GM23338 (cell line): ENCODE data around the gene NENF.

ENCODE experiments used
- CREB1 ChIP-seq: fragments of 250-450 bp; sonication (Bioruptor Pico); IDR thresholded peaks from 2 replicates; pipeline ENCODE4 v1.5.0; 2020; ENCODE audit warnings: low read depth, mild to moderate bottlenecking, moderate library complexity
- EZH2 ChIP-seq: fragments of 200-600 bp; sonication (generic); IDR thresholded peaks from one replicate; pipeline ENCODE4 v1.8.0; 2017; ENCODE audit warnings: antibody characterized with exemption, mild to moderate bottlenecking, low read depth; ENCODE audit not compliant: unreplicated experiment
- NANOG ChIP-seq: IDR thresholded peaks from 2 replicates; pipeline ENCODE4 v1.6.1; 2016; ENCODE audit warnings: antibody characterized with exemption, borderline replicate concordance
- POLR2AphosphoS5 ChIP-seq: IDR thresholded peaks from 2 replicates; pipeline ENCODE4 v1.6.1; 2016; ENCODE audit warnings: antibody characterized with exemption, low read depth
- REST ChIP-seq: IDR thresholded peaks from one replicate; pipeline ENCODE4 v1.6.1; 2018; ENCODE audit warnings: antibody characterized with exemption; ENCODE audit not compliant: unreplicated experiment
- STAT1 ChIP-seq: IDR thresholded peaks from one replicate; pipeline ENCODE4 v1.6.1; 2016; ENCODE audit warnings: antibody characterized with exemption; ENCODE audit not compliant: unreplicated experiment
- ZNF114 ChIP-seq: fragments of 250-450 bp; sonication (Bioruptor Pico); IDR thresholded peaks from 2 replicates; pipeline ENCODE4 v1.5.0; 2020; ENCODE audit warnings: mild to moderate bottlenecking, moderate library complexity
- ZNF331 ChIP-seq: fragments of 250-450 bp; sonication (Bioruptor Pico); IDR thresholded peaks from 2 replicates; pipeline ENCODE4 v1.5.0; 2020; ENCODE audit warnings: low read depth, mild to moderate bottlenecking, moderate library complexity
- TF ChIP-seq, protein P1 (sequence below), 2 experiments: fragments of 200-600 bp in 1 of 2; sonication (generic) in 1 of 2; conservative IDR thresholded peaks; 2 replicates each; pipeline versions ENCODE4 v1.5.1 to v1.6.1; 2016 to 2017; ENCODE audit warnings: antibody characterized with exemption in 2 of 2, low read depth in 2 of 2, mild to moderate bottlenecking in 2 of 2, moderate library complexity in 1 of 2

- no peak for TF ChIP-seq EZH2
- no peak for TF ChIP-seq NANOG
- TF ChIP-seq, protein P1, sequence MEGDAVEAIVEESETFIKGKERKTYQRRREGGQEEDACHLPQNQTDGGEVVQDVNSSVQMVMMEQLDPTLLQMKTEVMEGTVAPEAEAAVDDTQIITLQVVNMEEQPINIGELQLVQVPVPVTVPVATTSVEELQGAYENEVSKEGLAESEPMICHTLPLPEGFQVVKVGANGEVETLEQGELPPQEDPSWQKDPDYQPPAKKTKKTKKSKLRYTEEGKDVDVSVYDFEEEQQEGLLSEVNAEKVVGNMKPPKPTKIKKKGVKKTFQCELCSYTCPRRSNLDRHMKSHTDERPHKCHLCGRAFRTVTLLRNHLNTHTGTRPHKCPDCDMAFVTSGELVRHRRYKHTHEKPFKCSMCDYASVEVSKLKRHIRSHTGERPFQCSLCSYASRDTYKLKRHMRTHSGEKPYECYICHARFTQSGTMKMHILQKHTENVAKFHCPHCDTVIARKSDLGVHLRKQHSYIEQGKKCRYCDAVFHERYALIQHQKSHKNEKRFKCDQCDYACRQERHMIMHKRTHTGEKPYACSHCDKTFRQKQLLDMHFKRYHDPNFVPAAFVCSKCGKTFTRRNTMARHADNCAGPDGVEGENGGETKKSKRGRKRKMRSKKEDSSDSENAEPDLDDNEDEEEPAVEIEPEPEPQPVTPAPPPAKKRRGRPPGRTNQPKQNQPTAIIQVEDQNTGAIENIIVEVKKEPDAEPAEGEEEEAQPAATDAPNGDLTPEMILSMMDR (conservative IDR thresholded peaks at IDR 0.05; ENCODE audit: low read depth in 2 of 2) = no peak
- TF ChIP-seq REST = no peak
- TF ChIP-seq ZNF114 = no peak
- no peak for TF ChIP-seq CREB1 (CRISPR knock-in tag)
- TF ChIP-seq STAT1 = no peak
- no peak for TF ChIP-seq ZNF331
- TF ChIP-seq POLR2AphosphoS5 = no peak
Measured at GRCh38 chr1:212475151-212475550, 42.4 kb downstream of the NENF start.
